SK-N-SH (cell line): ENCODE measurements around the gene TBX18. TPM values are rescaled to one million over a fixed set of nuclear protein-coding genes. Genes with fewer than 3 reads are reported as not detected.

Experiments used
- CTCF ChIA-PET: fragments of 300-600, 350-600 bp; formaldehyde crosslinking; extraction: SDS; loops from one replicate; lab custom pipeline; 2021; lab: Yijun Ruan, JAX
- POLR2A ChIA-PET: fragments of 350-600 bp; sonication (Branson Sonifier 250); formaldehyde crosslinking; extraction: SDS; loops from one replicate; lab custom pipeline; 2020; ENCODE audit warnings: antibody characterized with exemption, inconsistent platforms; lab: Yijun Ruan, JAX
- DNase-seq: peaks from one replicate; pipeline ENCODE4 v3.0.0; 2012
- H2AFZ ChIP-seq: fragments of 200-600 bp; sonication (generic); 2 replicates; pipeline ENCODE4 v1.8.1; 2016; ENCODE audit warnings: antibody characterized with exemption, mild to moderate bottlenecking, low read depth
- H3F3A ChIP-seq: fragments of 200-600 bp; sonication (generic); replicated peaks from 2 replicates; pipeline ENCODE3; 2016; ENCODE audit warnings: antibody characterized with exemption, mild to moderate bottlenecking; ENCODE audit not compliant: insufficient read depth
- H3K27ac ChIP-seq, 2 experiments: fragments of 200-500 bp in 1 of 2; fragments of 200-600 bp in 1 of 2; sonication (Bioruptor generic) in 1 of 2; sonication (generic), shearing (Covaris generic) in 1 of 2; 2 replicates each; pipeline versions ENCODE4 v1.5.1 to v1.6.1; 2014 to 2016; ENCODE audit warnings: low read depth in 2 of 2, inconsistent platforms in 1 of 2, low read length in 1 of 2, mild to moderate bottlenecking in 1 of 2, mixed read lengths in 1 of 2
- H3K27me3 ChIP-seq: fragments of 200-600 bp; sonication (generic), shearing (Covaris generic); 2 replicates; pipeline ENCODE4 v1.6.1; 2016; ENCODE audit warnings: mixed run types; ENCODE audit not compliant: insufficient read depth
- H3K36me3 ChIP-seq, 2 experiments: fragments of 200-500 bp in 1 of 2; fragments of 200-600 bp in 1 of 2; sonication (Bioruptor generic) in 1 of 2; sonication (generic) in 1 of 2; replicated peaks in 1 of 2; 2 replicates each; pipeline versions ENCODE3 to v1.5.1; 2014 to 2016; ENCODE audit warnings: low read length in 1 of 2, mild to moderate bottlenecking in 1 of 2; ENCODE audit not compliant: insufficient read depth in 2 of 2, control insufficient read depth in 1 of 2
- H3K4me1 ChIP-seq, 2 experiments: fragments of 200-500 bp in 1 of 2; fragments of 200-600 bp in 1 of 2; sonication (Bioruptor generic) in 1 of 2; sonication (generic), shearing (Covaris generic) in 1 of 2; 2 replicates each; pipeline versions ENCODE4 v1.5.1 to v1.6.1; 2014 to 2016; ENCODE audit warnings: low read depth in 1 of 2, low read length in 1 of 2, mixed run types in 1 of 2; ENCODE audit not compliant: insufficient read depth in 2 of 2, control insufficient read depth in 1 of 2
- H3K4me2 ChIP-seq: fragments of 200-600 bp; sonication (generic), shearing (Covaris generic); 2 replicates; pipeline ENCODE4 v1.6.1; 2017; ENCODE audit warnings: mixed run types
- H3K4me3 ChIP-seq, 2 experiments: fragments of 200-500 bp in 1 of 2; fragments of 200-600 bp in 1 of 2; sonication (Bioruptor generic) in 1 of 2; sonication (generic), shearing (Covaris generic) in 1 of 2; 2 replicates each; pipeline versions ENCODE4 v1.5.1 to v1.8.1; 2014 to 2016; ENCODE audit warnings: low read depth in 2 of 2, inconsistent platforms in 1 of 2, low read length in 1 of 2, mild to moderate bottlenecking in 1 of 2, mixed read lengths in 1 of 2, moderate library complexity in 1 of 2
- H3K79me2 ChIP-seq: fragments of 200-600 bp; sonication (generic); 2 replicates; pipeline ENCODE4 v1.8.1; 2017; ENCODE audit warnings: mild to moderate bottlenecking; ENCODE audit not compliant: insufficient read depth
- H3K9ac ChIP-seq: fragments of 200-600 bp; sonication (generic); 2 replicates; pipeline ENCODE4 v1.6.1; 2017; ENCODE audit warnings: mixed run types
- H3K9me2 ChIP-seq: fragments of 200-600 bp; sonication (generic); 2 replicates; pipeline ENCODE4 v1.6.1; 2017; ENCODE audit warnings: mixed run types
- H3K9me3 ChIP-seq: fragments of 200-600 bp; sonication (generic); 2 replicates; pipeline ENCODE4 v1.6.1; 2017; ENCODE audit warnings: mixed run types, mild to moderate bottlenecking, moderate library complexity
- H4K20me1 ChIP-seq: fragments of 200-600 bp; sonication (generic); 2 replicates; pipeline ENCODE4 v1.6.1; 2017; ENCODE audit warnings: mild to moderate bottlenecking, mixed run types; ENCODE audit not compliant: insufficient read depth
- EP300 ChIP-seq, 2 experiments: IDR thresholded peaks; 2 replicates each; pipeline versions ENCODE4 v1.4.0 to v1.6.1; 2012; ENCODE audit warnings: borderline replicate concordance in 1 of 2, low read depth in 1 of 2, low read length in 1 of 2
- FOSL2 ChIP-seq: IDR thresholded peaks from 2 replicates; pipeline ENCODE4 v1.4.0; 2012; ENCODE audit warnings: low read depth, mild to moderate bottlenecking, moderate library complexity, borderline replicate concordance
- FOXJ3 ChIP-seq: sonication (generic); formaldehyde crosslinking; IDR thresholded peaks from 2 replicates; pipeline ENCODE4 v1.5.1; 2020; ENCODE audit warnings: mild to moderate bottlenecking, missing genetic modification reagents
- IRF3 ChIP-seq: fragments of 150-350 bp; IDR thresholded peaks from 2 replicates; pipeline ENCODE4 v1.6.1; 2016; ENCODE audit warnings: mild to moderate bottlenecking, low read depth, low read length
- RCOR1 ChIP-seq: fragments of 150-350 bp; IDR thresholded peaks from 2 replicates; pipeline ENCODE4 v1.6.1; 2017; ENCODE audit warnings: antibody characterized with exemption, low read length
- RXRA ChIP-seq: IDR thresholded peaks from 2 replicates; pipeline ENCODE4 v1.4.0; 2012; ENCODE audit warnings: low read depth, mild to moderate bottlenecking, borderline replicate concordance
- TCF12 ChIP-seq: IDR thresholded peaks from 2 replicates; pipeline ENCODE4 v1.4.0; 2012
- YY1 ChIP-seq: IDR thresholded peaks from 2 replicates; pipeline ENCODE4 v1.4.0; 2012; ENCODE audit warnings: low read depth, mild to moderate bottlenecking
- WGBS: methylation state at CpG from one replicate; pipeline ENCODE4 v1.1.6; 2017; ENCODE audit warnings: low lambda C conversion rate; 5-methylcytosine and 5-hydroxymethylcytosine counted together
- polyA plus RNA-seq, 3 experiments: library from polyadenylated mRNA; depleted of rRNA; stranded (reverse); fragments of >200 nt; gene quantifications; 2 replicates each; pipeline ENCODE4 v1.2.3, GENCODE V29; 2012
- TF ChIP-seq, protein P1 (sequence below): IDR thresholded peaks from 2 replicates; pipeline ENCODE4; 2012

Gene TBX18
- polyA plus RNA-seq, 1 of the 3 experiments (the other 2 are of a cell fraction): 19.3 TPM

DNA sequence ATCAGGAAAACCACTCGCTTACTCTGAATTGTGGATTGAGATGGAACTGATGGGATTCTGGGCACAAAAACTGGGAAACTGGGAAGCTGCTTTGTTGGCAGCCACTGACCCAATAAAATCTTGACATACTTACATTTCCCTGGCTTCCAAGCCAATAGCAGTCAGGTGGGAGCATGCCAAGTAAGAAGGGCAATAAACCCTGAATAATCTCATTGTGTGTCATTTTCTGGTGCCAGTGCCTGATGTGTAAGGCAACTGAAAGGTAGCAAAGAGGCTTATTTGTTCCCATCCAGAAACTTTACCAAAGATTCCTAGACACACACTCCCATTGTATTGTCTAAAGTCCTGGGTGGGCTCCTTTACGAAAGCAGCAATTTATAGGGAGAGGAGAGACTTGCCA, 93.2 kb downstream of the TBX18 start:
- Histone ChIP-seq H3K4me2 (no peak overlapping the region), H3K27ac (no peak overlapping the region), H4K20me1 (no peaks in the 10 kb centered on the region), H3K27me3 (no peaks in the 10 kb centered on the region), H3K9ac (no peak overlapping the region), H3K9me3 (no peaks in the 10 kb centered on the region), H2AFZ (no peak overlapping the region), H3K9me2 (no peaks in the 10 kb centered on the region), H3K4me3 (no peak overlapping the region)
- no peak for DNase-seq
- ChIA-PET CTCF (no interaction called here), POLR2A (no interaction called here)
- TF ChIP-seq RCOR1 (no peak), YY1 (no peak), TCF12 (no peak), EP300 (IDR thresholded peaks at IDR 0.05; ENCODE audit: borderline replicate concordance in 1 of 2, low read depth in 1 of 2, low read length in 1 of 2) (no peak)
- TF ChIP-seq, protein P1, sequence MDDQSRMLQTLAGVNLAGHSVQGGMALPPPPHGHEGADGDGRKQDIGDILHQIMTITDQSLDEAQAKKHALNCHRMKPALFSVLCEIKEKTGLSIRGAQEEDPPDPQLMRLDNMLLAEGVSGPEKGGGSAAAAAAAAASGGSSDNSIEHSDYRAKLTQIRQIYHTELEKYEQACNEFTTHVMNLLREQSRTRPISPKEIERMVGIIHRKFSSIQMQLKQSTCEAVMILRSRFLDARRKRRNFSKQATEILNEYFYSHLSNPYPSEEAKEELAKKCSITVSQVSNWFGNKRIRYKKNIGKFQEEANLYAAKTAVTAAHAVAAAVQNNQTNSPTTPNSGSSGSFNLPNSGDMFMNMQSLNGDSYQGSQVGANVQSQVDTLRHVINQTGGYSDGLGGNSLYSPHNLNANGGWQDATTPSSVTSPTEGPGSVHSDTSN: no peak
- TF ChIP-seq, all 33 proteins: peak for 0
- WGBS: 67% methylated on average over 2 of the region's 2 CpGs
- Histone ChIP-seq H3F3A (peaks cover 2% of the 10 kb centered on the region), H3K79me2 (no peaks in the 10 kb centered on the region), H3K4me1 (no peaks in the 10 kb centered on the region), H3K36me3 (no peaks in the 10 kb centered on the region)

GRCh38 chr6:84669945-84670344, 94.5 kb downstream of the TBX18 start:
- no peak for DNase-seq
- WGBS: 91% methylated on average over 3 of the region's 3 CpGs
- Histone ChIP-seq H3K4me3 (no peak overlapping the region), H3K79me2 (no peaks in the 10 kb centered on the region), H3K9me2 (no peaks in the 10 kb centered on the region), H3K4me2 (no peak overlapping the region), H3K36me3 (no peaks in the 10 kb centered on the region), H3F3A (peaks cover 2% of the 10 kb centered on the region), H3K27ac (no peak overlapping the region), H3K9me3 (no peaks in the 10 kb centered on the region), H3K27me3 (no peaks in the 10 kb centered on the region), H4K20me1 (no peaks in the 10 kb centered on the region), H3K4me1 (no peaks in the 10 kb centered on the region; a peak in 1 of 4 replicates), H3K9ac (no peak overlapping the region), H2AFZ (no peak overlapping the region)
- ChIA-PET CTCF (no interaction called here), POLR2A (no interaction called here)
- TF ChIP-seq FOXJ3 (CRISPR knock-in tag) (no peak), RXRA (no peak), IRF3 (no peak), FOSL2 (no peak)
